Measurements from ENCODE around the gene TNP1. TPM values are rescaled to one million over a fixed set of nuclear protein-coding genes. Genes with fewer than 3 reads are reported as not detected.

TNP1 gene
- total RNA-seq, 2 donors from 2014 or later = not detected

- ATAC-seq (no peak), DNase-seq (no peak)
- H3K36me3 Mint-ChIP-seq (ENCODE audit: low read depth) = no peaks in the 10 kb centered on the region
- peaks cover 17% of the 10 kb centered on the region for H3K27me3 Mint-ChIP-seq
- H3K4me3 Mint-ChIP-seq = no peak overlapping the region
- H3K9me3 ChIP-seq (ENCODE audit: control insufficient read depth, low read length, poor library complexity, severe bottlenecking) = no peaks in the 10 kb centered on the region
- no peak overlapping the region for H3K27ac Mint-ChIP-seq
- H3K4me1 Mint-ChIP-seq = no peaks in the 10 kb centered on the region
These were observed 9.1 kb downstream of the TNP1 start for GRCh38 chr2:216850665-216851322.

- Mint-ChIP-seq H3K4me1 (no peaks in the 10 kb centered on the region), H3K27me3 (peaks cover 17% of the 10 kb centered on the region), H3K27ac (no peak overlapping the region), H3K36me3 (ENCODE audit: low read depth) (no peaks in the 10 kb centered on the region), H3K4me3 (no peak overlapping the region)
- ATAC-seq = no peak
- no peaks in the 10 kb centered on the region for H3K9me3 ChIP-seq (ENCODE audit: control insufficient read depth, low read length, poor library complexity, severe bottlenecking)
- DNase-seq = no peak
These were observed 9.9 kb downstream of the TNP1 start for GRCh38 chr2:216849987-216850386.

- DNase-seq (no peak), ATAC-seq (no peak)
- H3K4me1 Mint-ChIP-seq = no peaks in the 10 kb centered on the region
- H3K36me3 Mint-ChIP-seq (ENCODE audit: low read depth) = no peaks in the 10 kb centered on the region
- no peaks in the 10 kb centered on the region for H3K9me3 ChIP-seq (ENCODE audit: control insufficient read depth, low read length, poor library complexity, severe bottlenecking)
- no peak overlapping the region for H3K4me3 Mint-ChIP-seq
- no peak overlapping the region for H3K27ac Mint-ChIP-seq
- H3K27me3 Mint-ChIP-seq = peaks cover 6% of the 10 kb centered on the region
These were observed 14.4 kb downstream of the TNP1 start for GRCh38 chr2:216845426-216845825.

GRCh38 chr2:216842636-216843035 is 17.2 kb downstream of the TNP1 start:
- no peak for DNase-seq
- H3K9me3 ChIP-seq (ENCODE audit: control insufficient read depth, low read length, poor library complexity, severe bottlenecking) = no peaks in the 10 kb centered on the region
- H3K27me3 Mint-ChIP-seq = no peaks in the 10 kb centered on the region
- H3K4me1 Mint-ChIP-seq = no peaks in the 10 kb centered on the region
- H3K4me3 Mint-ChIP-seq = no peak overlapping the region
- no peaks in the 10 kb centered on the region for H3K36me3 Mint-ChIP-seq (ENCODE audit: low read depth)
- no peak for ATAC-seq
- no peak overlapping the region for H3K27ac Mint-ChIP-seq

- no peak overlapping the region for H3K27ac Mint-ChIP-seq
- DNase-seq (no peak), ATAC-seq (no peak)
- no peak overlapping the region for H3K4me3 Mint-ChIP-seq
- no peaks in the 10 kb centered on the region for H3K9me3 ChIP-seq (ENCODE audit: control insufficient read depth, low read length, poor library complexity, severe bottlenecking)
- H3K4me1 Mint-ChIP-seq = no peaks in the 10 kb centered on the region
- H3K27me3 Mint-ChIP-seq = no peaks in the 10 kb centered on the region
- no peaks in the 10 kb centered on the region for H3K36me3 Mint-ChIP-seq (ENCODE audit: low read depth)
These were observed 20.2 kb downstream of the TNP1 start for GRCh38 chr2:216839688-216840087.

- Mint-ChIP-seq H3K27ac (no peak overlapping the region), H3K36me3 (ENCODE audit: low read depth) (no peaks in the 10 kb centered on the region), H3K4me1 (no peaks in the 10 kb centered on the region), H3K27me3 (no peaks in the 10 kb centered on the region), H3K4me3 (no peak overlapping the region)
- ATAC-seq (no peak), DNase-seq (no peak)
- H3K9me3 ChIP-seq (ENCODE audit: control insufficient read depth, low read length, poor library complexity, severe bottlenecking) = no peaks in the 10 kb centered on the region
These were observed 21.7 kb downstream of the TNP1 start for GRCh38 chr2:216838151-216838550.

- no peak for ATAC-seq
- no peak for DNase-seq
- Mint-ChIP-seq H3K36me3 (ENCODE audit: low read depth) (no peaks in the 10 kb centered on the region), H3K27ac (no peak overlapping the region), H3K4me1 (no peaks in the 10 kb centered on the region), H3K27me3 (no peaks in the 10 kb centered on the region), H3K4me3 (no peak overlapping the region)
- H3K9me3 ChIP-seq (ENCODE audit: control insufficient read depth, low read length, poor library complexity, severe bottlenecking) = no peaks in the 10 kb centered on the region
These were observed 22.1 kb downstream of the TNP1 start for GRCh38 chr2:216837740-216838139.

GRCh38 chr2:216833061-216833460 is 26.8 kb downstream of the TNP1 start:
- H3K36me3 Mint-ChIP-seq (ENCODE audit: low read depth) = no peaks in the 10 kb centered on the region
- no peak overlapping the region for H3K27ac Mint-ChIP-seq
- peaks cover 7% of the 10 kb centered on the region for H3K27me3 Mint-ChIP-seq
- H3K4me1 Mint-ChIP-seq = no peaks in the 10 kb centered on the region
- no peaks in the 10 kb centered on the region for H3K9me3 ChIP-seq (ENCODE audit: control insufficient read depth, low read length, poor library complexity, severe bottlenecking)
- ATAC-seq = no peak
- no peak for DNase-seq
- no peak overlapping the region for H3K4me3 Mint-ChIP-seq

- Mint-ChIP-seq H3K4me1 (no peaks in the 10 kb centered on the region), H3K27ac (no peak overlapping the region), H3K4me3 (no peak overlapping the region), H3K36me3 (ENCODE audit: low read depth) (no peaks in the 10 kb centered on the region), H3K27me3 (peaks cover 7% of the 10 kb centered on the region)
- H3K9me3 ChIP-seq (ENCODE audit: control insufficient read depth, low read length, poor library complexity, severe bottlenecking) = no peaks in the 10 kb centered on the region
- no peak for DNase-seq
- no peak for ATAC-seq
These were observed 29.5 kb downstream of the TNP1 start for GRCh38 chr2:216830346-216830745.

GRCh38 chr2:216829533-216829932 is 30.3 kb downstream of the TNP1 start:
- Mint-ChIP-seq H3K36me3 (ENCODE audit: low read depth) (no peaks in the 10 kb centered on the region), H3K4me1 (no peaks in the 10 kb centered on the region), H3K27ac (no peak overlapping the region), H3K27me3 (peaks cover 7% of the 10 kb centered on the region), H3K4me3 (no peak overlapping the region)
- H3K9me3 ChIP-seq (ENCODE audit: control insufficient read depth, low read length, poor library complexity, severe bottlenecking) = no peaks in the 10 kb centered on the region
- DNase-seq (no peak), ATAC-seq (no peak)

GRCh38 chr2:216827073-216827720 is 32.7 kb downstream of the TNP1 start:
- DNase-seq (no peak), ATAC-seq (no peak)
- Mint-ChIP-seq H3K27ac (no peak overlapping the region), H3K36me3 (ENCODE audit: low read depth) (no peaks in the 10 kb centered on the region), H3K4me1 (no peaks in the 10 kb centered on the region), H3K27me3 (peaks cover 7% of the 10 kb centered on the region), H3K4me3 (no peak overlapping the region)
- no peaks in the 10 kb centered on the region for H3K9me3 ChIP-seq (ENCODE audit: control insufficient read depth, low read length, poor library complexity, severe bottlenecking)

- no peak for DNase-seq
- Mint-ChIP-seq H3K4me3 (no peak overlapping the region), H3K27ac (no peak overlapping the region), H3K4me1 (no peaks in the 10 kb centered on the region), H3K36me3 (ENCODE audit: low read depth) (no peaks in the 10 kb centered on the region), H3K27me3 (peaks cover 9% of the 10 kb centered on the region)
- ATAC-seq = no peak
- no peaks in the 10 kb centered on the region for H3K9me3 ChIP-seq (ENCODE audit: control insufficient read depth, low read length, poor library complexity, severe bottlenecking)
These were observed 37.4 kb downstream of the TNP1 start for GRCh38 chr2:216822470-216822869.

- ATAC-seq (no peak), DNase-seq (no peak)
- no peaks in the 10 kb centered on the region for H3K9me3 ChIP-seq (ENCODE audit: control insufficient read depth, low read length, poor library complexity, severe bottlenecking)
- no peak overlapping the region for H3K4me3 Mint-ChIP-seq
- no peaks in the 10 kb centered on the region for H3K4me1 Mint-ChIP-seq
- peaks cover 9% of the 10 kb centered on the region for H3K27me3 Mint-ChIP-seq
- H3K27ac Mint-ChIP-seq = no peak overlapping the region
- no peaks in the 10 kb centered on the region for H3K36me3 Mint-ChIP-seq (ENCODE audit: low read depth)
These were observed 39.2 kb downstream of the TNP1 start for GRCh38 chr2:216820709-216821108.

- no peaks in the 10 kb centered on the region for H3K9me3 ChIP-seq (ENCODE audit: control insufficient read depth, low read length, poor library complexity, severe bottlenecking)
- H3K36me3 Mint-ChIP-seq (ENCODE audit: low read depth) = no peaks in the 10 kb centered on the region
- no peak overlapping the region for H3K27ac Mint-ChIP-seq
- H3K4me1 Mint-ChIP-seq = no peaks in the 10 kb centered on the region
- DNase-seq = no peak
- no peak for ATAC-seq
- no peak overlapping the region for H3K4me3 Mint-ChIP-seq
- peaks cover 17% of the 10 kb centered on the region for H3K27me3 Mint-ChIP-seq
These were observed 40.1 kb downstream of the TNP1 start for GRCh38 chr2:216819766-216820165.
